ENCODE measurements around the gene FAM118B. TPM values are rescaled to one million over a fixed set of nuclear protein-coding genes. Genes with fewer than 3 reads are reported as not detected.

FAM118B gene
- total and polyA plus RNA-seq, 2 of the 8 experiments (the other 6 are each of a cell fraction or from before 2014, with no cell fraction given), result 25.3 to 48.3 TPM

- Histone ChIP-seq H3K4me2 (ENCODE audit: insufficient read depth in 1 of 2, low read depth in 2 of 2, low read length in 2 of 2) (no peak overlapping the region), H3K18ac (ENCODE audit: extremely low read depth, low read length) (no peak overlapping the region), H3K79me1 (ENCODE audit: low read depth, low read length) (peaks cover 4% of the 10 kb centered on the region), H2BK120ac (replicated peaks; ENCODE audit: low read depth, low read length) (no peak overlapping the region), H2BK15ac (ENCODE audit: low read length) (no peak overlapping the region), H3K23ac (ENCODE audit: insufficient read length) (no peak overlapping the region), H3K27me3 (replicated peaks in 1 of 4; ENCODE audit: control insufficient read depth in 3 of 4, extremely low read depth in 1 of 4, insufficient read depth in 3 of 4, low read length in 3 of 4) (peaks cover 0 to 5% (median 0%) of the 10 kb centered on the region in 4 experiments; a peak in 3 of 7 replicates), H2AFZ (ENCODE audit: low read length) (no peak overlapping the region), H3K23me2 (ENCODE audit: low read depth, low read length) (peaks cover 1% of the 10 kb centered on the region; the same call in 1 of the 2 replicates), H4K8ac (ENCODE audit: extremely low read depth, insufficient read depth, low read length) (no peak overlapping the region; the same call in 1 of the 2 replicates), H3K14ac (ENCODE audit: insufficient read length) (no peak overlapping the region), H4K20me1 (replicated peaks in 1 of 2; ENCODE audit: control insufficient read depth in 1 of 2, insufficient read depth in 2 of 2, low read length in 2 of 2) (peaks cover 2 to 11% of the 10 kb centered on the region in 2 experiments), H2BK5ac (ENCODE audit: low read depth, low read length) (0 out of 2 replicates have a peak overlapping the region, but pooled peaks have one; percentile 5), H2BK12ac (ENCODE audit: low read depth, low read length) (no peak overlapping the region), H3K36me3 (ENCODE audit: control insufficient read depth in 2 of 4, insufficient read depth in 4 of 4, low read length in 3 of 4) (peaks cover 17 to 50% (median 30%) of the 10 kb centered on the region in 4 experiments; a peak in 7 of 8 replicates), H3K4ac (replicated peaks; ENCODE audit: insufficient read length, low read depth, low read length) (no peak overlapping the region), H3K27ac (ENCODE audit: low read depth, low read length) (no peak overlapping the region), H3K9ac (replicated peaks in 1 of 4; ENCODE audit: extremely low read depth in 1 of 4, low read depth in 3 of 4, low read length in 3 of 4) (no peak overlapping the region), H3K79me2 (ENCODE audit: control insufficient read depth in 1 of 2, insufficient read depth in 2 of 2, low read length in 2 of 2) (no peaks in the 10 kb centered on the region), H3K4me3 (ENCODE audit: extremely low read depth in 1 of 4, insufficient read depth in 2 of 4, low read depth in 3 of 4, low read length in 4 of 4) (no peak overlapping the region), H4K91ac (replicated peaks; ENCODE audit: insufficient read length, low read length) (no peak overlapping the region), H3K9me3 (ENCODE audit: insufficient read depth in 2 of 2, low read depth in 1 of 2, low read length in 1 of 2) (no peaks in the 10 kb centered on the region; a peak in 1 of 4 replicates), H2AK5ac (ENCODE audit: low read depth, low read length) (no peak overlapping the region), H3K4me1 (replicated peaks in 1 of 4; ENCODE audit: control insufficient read depth in 3 of 4, insufficient read depth in 4 of 4, low read length in 3 of 4) (peaks cover 0 to 6% (median 2%) of the 10 kb centered on the region in 4 experiments; a peak in 4 of 7 replicates), H4K5ac (ENCODE audit: insufficient read length, low read depth, low read length) (no peak overlapping the region), H3K56ac (replicated peaks; ENCODE audit: insufficient read length, low read depth, low read length) (no peak overlapping the region), H2BK20ac (ENCODE audit: low read length) (no peak overlapping the region)
- no peak for FAIRE-seq
- no peak for TF ChIP-seq HDAC6 (IDR thresholded peaks at IDR 0.05; ENCODE audit: low read depth, low read length)
- no peak for TF ChIP-seq MAX (IDR thresholded peaks at IDR 0.05)
- no peak for TF ChIP-seq BCL11A (IDR thresholded peaks at IDR 0.05; ENCODE audit: low read depth in 2 of 2, low read length in 2 of 2)
- no peak for TF ChIP-seq POLR2A (IDR thresholded peaks at IDR 0.05; ENCODE audit: control extremely low read depth in 1 of 2, low read depth in 2 of 2, low read length in 2 of 2)
- TF ChIP-seq NRF1 (IDR thresholded peaks at IDR 0.05; ENCODE audit: low read depth, low read length), result no peak
- TF ChIP-seq GTF2F1 (IDR thresholded peaks at IDR 0.05; ENCODE audit: borderline replicate concordance, low read depth, low read length), result no peak
- TF ChIP-seq EGR1 (IDR thresholded peaks at IDR 0.05; ENCODE audit: borderline replicate concordance, low read depth, low read length), result no peak
- no peak for TF ChIP-seq CREB1 (IDR thresholded peaks at IDR 0.05)
- DNase-seq (ENCODE audit: low read depth in 1 of 2, low spot score in 2 of 2), result no peak
- WGBS, 2 experiments (ENCODE audit: extremely low coverage in 1 of 2, insufficient coverage in 1 of 2, insufficient read length in 1 of 2, insufficient replicate concordance in 2 of 2, low coverage in 1 of 2, low lambda C conversion rate in 2 of 2, missing lambda C conversion rate in 1 of 2), result 94% methylated on average over 11 of the region's 11 CpGs; no CpG with 5 or more reads in 1 of the 2 experiments
- ChIA-PET POLR2A (ENCODE audit: partially characterized antibody) (interaction anchor here (1.6 kb wide), 1 partner anchor 9 kb away, joined by 3 read pairs; no protein-coding TSS in a partner anchor), CTCF (ENCODE audit: partially characterized antibody) (interaction anchor here (1.5 kb wide), 1 partner anchor 9 kb away, joined by 3 read pairs; no protein-coding TSS in a partner anchor)
Observed at GRCh38 chr11:126277322-126277721, 65.7 kb downstream of the FAM118B start.
